ENCODE measurements around the gene FNDC11.
"Not testable (repeated sequence)": the region's sequence is repeated elsewhere in the genome, so short reads cannot be mapped to it uniquely, and the experiment has no call there.

The FNDC11 gene

GRCh38 chr20:63556873-63557478 lies 3.0 kb downstream of the FNDC11 start:
- DNase-seq, result no peak

GRCh38 chr20:63557481-63557891 lies 3.5 kb downstream of the FNDC11 start:
- no peak for DNase-seq

GRCh38 chr20:63558804-63559484 lies 5.0 kb downstream of the FNDC11 start:
- DNase-seq, result no peak

GRCh38 chr20:63559485-63560332 lies 5.8 kb downstream of the FNDC11 start:
- not testable (repeated sequence) for DNase-seq

- no peak for DNase-seq
These were observed 6.4 kb downstream of the FNDC11 start for GRCh38 chr20:63560333-63560805.

- DNase-seq, result no peak
These were observed 7.1 kb downstream of the FNDC11 start for GRCh38 chr20:63560856-63561609.

- DNase-seq, result no peak
These were observed 7.9 kb downstream of the FNDC11 start for GRCh38 chr20:63561624-63562396.

GRCh38 chr20:63562461-63563224 lies 8.7 kb downstream of the FNDC11 start:
- no peak for DNase-seq

GRCh38 chr20:63563225-63563935 lies 9.4 kb downstream of the FNDC11 start:
- no peak for DNase-seq

- DNase-seq, result no peak
These were observed 10.3 kb downstream of the FNDC11 start for GRCh38 chr20:63564036-63564810.

GRCh38 chr20:63565021-63565698 lies 11.2 kb downstream of the FNDC11 start:
- DNase-seq, result no peak

GRCh38 chr20:63565699-63566335 lies 11.9 kb downstream of the FNDC11 start:
- DNase-seq, result no peak

GRCh38 chr20:63566395-63567135 lies 12.6 kb downstream of the FNDC11 start:
- no peak for DNase-seq

- DNase-seq, result no peak
These were observed 13.1 kb downstream of the FNDC11 start for GRCh38 chr20:63567136-63567385.

- DNase-seq, result peak; percentile 44
These were observed 13.6 kb downstream of the FNDC11 start for GRCh38 chr20:63567386-63568169.

GRCh38 chr20:63568170-63568981 lies 14.4 kb downstream of the FNDC11 start:
- DNase-seq, result no peak

Data from activated gamma-delta T cell treated with Interleukin-2 at 50 U/mL for 16 hours (primary cell).